Measurements from ENCODE around the gene ATP23.

ATP23 gene

DNA sequence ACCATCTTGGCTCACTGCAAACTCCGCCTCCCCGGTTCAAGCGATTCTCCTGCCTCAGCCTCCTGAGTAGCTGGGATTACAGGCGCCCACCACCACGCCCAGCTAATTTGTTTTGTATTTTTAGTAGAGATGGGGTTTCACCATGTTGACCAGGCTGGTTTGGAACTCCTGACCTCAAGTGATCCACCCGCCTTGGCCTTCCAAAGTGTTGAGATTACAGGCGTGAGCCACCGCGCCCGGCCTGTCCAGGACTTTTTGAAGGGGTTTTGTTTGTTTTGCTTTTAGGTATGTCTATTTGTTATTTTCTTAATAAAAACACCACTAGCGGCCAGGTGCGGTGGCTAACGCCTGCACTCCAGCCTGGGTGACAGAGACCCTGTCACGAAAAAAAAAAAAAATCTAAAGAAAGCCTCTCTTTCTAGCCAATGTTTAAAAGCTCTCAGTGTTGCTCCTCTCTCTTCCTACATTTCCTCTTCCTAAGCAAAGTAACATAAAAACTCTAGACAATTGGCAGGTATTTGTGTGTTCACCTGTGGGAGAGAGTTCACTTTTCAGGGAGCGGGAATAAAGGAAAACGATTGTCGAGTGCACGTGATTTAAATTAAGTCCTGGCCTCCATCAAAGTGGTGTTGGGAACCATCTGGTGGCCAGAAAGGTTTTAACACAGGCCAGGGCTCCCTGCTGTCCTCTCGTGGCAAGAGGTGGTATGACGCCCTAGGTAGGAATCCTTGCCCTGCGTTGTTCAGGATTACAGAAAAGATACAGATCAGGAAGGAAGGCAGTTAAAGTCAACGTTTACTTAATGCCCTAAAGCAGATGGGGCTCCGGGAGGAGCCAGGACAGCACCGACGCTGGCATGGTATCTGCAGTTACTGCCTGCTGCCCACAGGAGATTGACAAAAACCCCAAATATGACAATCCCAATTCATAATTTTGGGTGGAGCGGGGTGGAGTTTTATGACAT is 36.2 kb upstream of the ATP23 start:
- H3K79me2 ChIP-seq (ENCODE audit: insufficient read depth, low read length) = no peaks in the 10 kb centered on the region
- H4K20me1 ChIP-seq (ENCODE audit: insufficient read depth, low read length, poor library complexity, severe bottlenecking) = no peaks in the 10 kb centered on the region
- no peak for TF ChIP-seq EZH2phosphoT487 (IDR thresholded peaks at IDR 0.05; ENCODE audit: borderline replicate concordance)
- TF ChIP-seq, protein P1, sequence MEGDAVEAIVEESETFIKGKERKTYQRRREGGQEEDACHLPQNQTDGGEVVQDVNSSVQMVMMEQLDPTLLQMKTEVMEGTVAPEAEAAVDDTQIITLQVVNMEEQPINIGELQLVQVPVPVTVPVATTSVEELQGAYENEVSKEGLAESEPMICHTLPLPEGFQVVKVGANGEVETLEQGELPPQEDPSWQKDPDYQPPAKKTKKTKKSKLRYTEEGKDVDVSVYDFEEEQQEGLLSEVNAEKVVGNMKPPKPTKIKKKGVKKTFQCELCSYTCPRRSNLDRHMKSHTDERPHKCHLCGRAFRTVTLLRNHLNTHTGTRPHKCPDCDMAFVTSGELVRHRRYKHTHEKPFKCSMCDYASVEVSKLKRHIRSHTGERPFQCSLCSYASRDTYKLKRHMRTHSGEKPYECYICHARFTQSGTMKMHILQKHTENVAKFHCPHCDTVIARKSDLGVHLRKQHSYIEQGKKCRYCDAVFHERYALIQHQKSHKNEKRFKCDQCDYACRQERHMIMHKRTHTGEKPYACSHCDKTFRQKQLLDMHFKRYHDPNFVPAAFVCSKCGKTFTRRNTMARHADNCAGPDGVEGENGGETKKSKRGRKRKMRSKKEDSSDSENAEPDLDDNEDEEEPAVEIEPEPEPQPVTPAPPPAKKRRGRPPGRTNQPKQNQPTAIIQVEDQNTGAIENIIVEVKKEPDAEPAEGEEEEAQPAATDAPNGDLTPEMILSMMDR (conservative IDR thresholded peaks at IDR 0.05; ENCODE audit: low read length) = peak; percentile 100
- H3K36me3 ChIP-seq (ENCODE audit: insufficient read depth, low read length) = no peaks in the 10 kb centered on the region
- H3K9me2 ChIP-seq (replicated peaks; ENCODE audit: low read depth, low read length) = no peaks in the 10 kb centered on the region
- H3K4me3 ChIP-seq (ENCODE audit: low read length, poor library complexity, severe bottlenecking) = peak overlapping the region; percentile 53
- H3F3A ChIP-seq (ENCODE audit: low read depth) = no peaks in the 10 kb centered on the region
- H2AFZ ChIP-seq (ENCODE audit: low read length) = peak overlapping the region; percentile 88
- H3K9me3 ChIP-seq (ENCODE audit: insufficient read depth, low read depth, low read length) = no peaks in the 10 kb centered on the region
- H3K27me3 ChIP-seq (ENCODE audit: insufficient read depth, low read length, poor library complexity, severe bottlenecking) = no peaks in the 10 kb centered on the region
- H3K4me1 ChIP-seq (ENCODE audit: insufficient read depth, low read length, poor library complexity, severe bottlenecking) = peaks cover 9% of the 10 kb centered on the region
- peak overlapping the region; percentile 37 for H3K9ac ChIP-seq (ENCODE audit: low read depth, low read length, poor library complexity, severe bottlenecking)
- peak overlapping the region; percentile 70 for H3K4me2 ChIP-seq (ENCODE audit: low read depth, low read length, poor library complexity, severe bottlenecking)

DNA sequence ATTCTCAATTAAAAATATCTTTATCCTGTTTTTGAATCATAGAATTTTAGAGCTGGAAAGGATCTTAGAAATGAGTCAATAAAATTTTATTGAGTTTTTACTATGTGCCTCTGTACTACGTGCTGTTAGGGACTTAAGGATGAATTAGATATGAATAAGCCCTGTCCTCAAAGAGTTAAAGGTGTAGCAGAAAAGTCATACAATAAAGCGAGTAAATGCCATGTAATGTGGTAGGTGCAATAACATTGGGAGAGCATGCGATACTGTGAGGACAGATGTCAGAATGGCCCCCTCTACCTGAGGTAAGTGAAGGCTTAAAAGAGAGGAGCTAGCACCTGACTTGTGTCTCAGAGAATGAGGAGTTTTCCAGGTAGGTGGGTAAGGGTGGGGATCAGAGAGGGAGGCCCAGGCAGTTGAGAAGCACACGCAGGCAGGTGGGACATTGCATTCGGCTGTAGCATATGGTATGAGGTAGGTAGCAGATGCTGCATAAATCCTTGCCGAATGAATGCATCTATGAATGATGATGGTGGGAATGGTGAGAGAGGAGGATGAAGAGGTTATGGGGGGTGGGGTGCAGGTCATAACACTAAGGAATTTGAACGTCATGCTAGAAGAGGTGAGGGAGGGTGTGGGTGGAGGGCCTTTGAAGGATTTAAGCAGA is 35.4 kb upstream of the ATP23 start:
- no peaks in the 10 kb centered on the region for H3K36me3 ChIP-seq (ENCODE audit: insufficient read depth, low read length)
- H3F3A ChIP-seq (ENCODE audit: low read depth) = no peaks in the 10 kb centered on the region
- peak overlapping the region; percentile 70 for H3K4me2 ChIP-seq (ENCODE audit: low read depth, low read length, poor library complexity, severe bottlenecking)
- H3K4me1 ChIP-seq (ENCODE audit: insufficient read depth, low read length, poor library complexity, severe bottlenecking) = peaks cover 9% of the 10 kb centered on the region
- peak overlapping the region; percentile 37 for H3K9ac ChIP-seq (ENCODE audit: low read depth, low read length, poor library complexity, severe bottlenecking)
- no peaks in the 10 kb centered on the region for H3K9me2 ChIP-seq (replicated peaks; ENCODE audit: low read depth, low read length)
- H3K9me3 ChIP-seq (ENCODE audit: insufficient read depth, low read depth, low read length) = no peaks in the 10 kb centered on the region
- peak overlapping the region; percentile 24 for H3K4me3 ChIP-seq (ENCODE audit: low read length, poor library complexity, severe bottlenecking)
- H3K79me2 ChIP-seq (ENCODE audit: insufficient read depth, low read length) = no peaks in the 10 kb centered on the region
- H3K27me3 ChIP-seq (ENCODE audit: insufficient read depth, low read length, poor library complexity, severe bottlenecking) = no peaks in the 10 kb centered on the region
- no peak for TF ChIP-seq EZH2phosphoT487 (IDR thresholded peaks at IDR 0.05; ENCODE audit: borderline replicate concordance)
- TF ChIP-seq, protein P1 (conservative IDR thresholded peaks at IDR 0.05; ENCODE audit: low read length) = no peak
- H4K20me1 ChIP-seq (ENCODE audit: insufficient read depth, low read length, poor library complexity, severe bottlenecking) = no peaks in the 10 kb centered on the region
- H2AFZ ChIP-seq (ENCODE audit: low read length) = peak overlapping the region; percentile 38; the same call in 1 of the 2 replicates

DNA sequence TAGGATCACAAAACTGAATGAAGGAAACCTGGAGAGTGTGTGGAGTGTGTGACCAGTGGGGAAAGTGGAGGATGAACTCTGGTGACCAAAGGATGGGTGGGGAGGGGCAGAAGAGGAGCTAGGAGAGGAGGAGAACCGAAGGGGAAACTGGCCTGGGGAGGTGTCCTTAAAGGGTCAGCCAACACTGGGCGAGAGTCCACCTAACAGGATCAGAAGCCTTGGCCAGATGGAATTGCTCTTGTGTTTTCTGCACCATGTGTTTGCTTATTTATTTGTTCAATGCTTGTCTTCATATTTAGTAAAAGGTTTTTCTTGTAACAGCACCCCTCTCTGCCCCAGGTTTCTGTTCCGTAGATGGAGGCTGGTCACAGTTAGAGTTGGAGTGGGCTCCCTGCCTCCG is 34.5 kb upstream of the ATP23 start:
- Histone ChIP-seq H3K9me3 (ENCODE audit: insufficient read depth, low read depth, low read length) (no peaks in the 10 kb centered on the region), H3K4me1 (ENCODE audit: insufficient read depth, low read length, poor library complexity, severe bottlenecking) (peaks cover 9% of the 10 kb centered on the region), H3K9ac (ENCODE audit: low read depth, low read length, poor library complexity, severe bottlenecking) (no peak overlapping the region), H3F3A (ENCODE audit: low read depth) (no peaks in the 10 kb centered on the region), H3K36me3 (ENCODE audit: insufficient read depth, low read length) (no peaks in the 10 kb centered on the region), H3K4me2 (ENCODE audit: low read depth, low read length, poor library complexity, severe bottlenecking) (no peak overlapping the region), H3K27me3 (ENCODE audit: insufficient read depth, low read length, poor library complexity, severe bottlenecking) (no peaks in the 10 kb centered on the region), H3K79me2 (ENCODE audit: insufficient read depth, low read length) (no peaks in the 10 kb centered on the region), H3K9me2 (replicated peaks; ENCODE audit: low read depth, low read length) (no peaks in the 10 kb centered on the region), H2AFZ (ENCODE audit: low read length) (0 out of 2 replicates have a peak overlapping the region, but pooled peaks have one; percentile 22), H4K20me1 (ENCODE audit: insufficient read depth, low read length, poor library complexity, severe bottlenecking) (no peaks in the 10 kb centered on the region), H3K4me3 (ENCODE audit: low read length, poor library complexity, severe bottlenecking) (no peak overlapping the region)
- no peak for TF ChIP-seq EZH2phosphoT487 (IDR thresholded peaks at IDR 0.05; ENCODE audit: borderline replicate concordance)
- TF ChIP-seq, protein P1 (conservative IDR thresholded peaks at IDR 0.05; ENCODE audit: low read length) = no peak
